NB4 (cell line): ENCODE measurements around the gene EMC1.

Source experiments
- CTCF ChIP-seq: IDR thresholded peaks from one replicate; pipeline ENCODE4 v1.5.1; 2012; ENCODE audit warnings: low read depth, low read length
- TF ChIP-seq, protein P1 (sequence below): IDR thresholded peaks from 2 replicates; pipeline ENCODE4 v1.6.1; 2011; ENCODE audit warnings: low read depth, low read length

DNA sequence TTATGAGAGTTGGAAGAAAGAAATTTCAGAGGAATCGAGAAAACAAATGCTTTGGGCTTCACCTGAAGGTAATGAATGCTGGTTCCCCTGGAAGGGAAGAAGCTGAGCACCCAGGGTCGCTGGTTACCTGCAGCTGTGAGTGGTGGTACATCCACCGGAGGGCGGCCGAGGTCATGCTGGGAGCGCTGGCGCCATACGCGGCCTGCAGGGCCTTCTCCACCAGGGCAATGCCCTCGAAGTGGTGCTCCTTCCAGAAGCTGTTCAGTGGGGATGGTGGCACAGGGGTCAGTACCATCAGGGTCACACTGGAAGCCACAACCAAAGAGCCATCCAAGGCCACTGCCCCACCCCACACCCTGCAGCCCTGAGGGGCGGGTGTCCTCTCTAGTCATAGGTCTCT is 17.1 kb upstream of the EMC1 start:
- no peak for TF ChIP-seq CTCF
- TF ChIP-seq, protein P1, sequence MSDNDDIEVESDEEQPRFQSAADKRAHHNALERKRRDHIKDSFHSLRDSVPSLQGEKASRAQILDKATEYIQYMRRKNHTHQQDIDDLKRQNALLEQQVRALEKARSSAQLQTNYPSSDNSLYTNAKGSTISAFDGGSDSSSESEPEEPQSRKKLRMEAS, result no peak
